Heart right ventricle (tissue), 16 donors: ENCODE results near the gene KIF24. TPM values are rescaled to one million over a fixed set of nuclear protein-coding genes. Genes with fewer than 3 reads are reported as not detected.
"Not testable (repeated sequence)": the region's sequence is repeated elsewhere in the genome, so short reads cannot be mapped to it uniquely, and the experiment has no call there.

Experiments
- ATAC-seq, 8 donors: fragments of 200-7000 bp; cut with Tn5 transposase; one replicate each; pipeline ENCODE4 v1.9.1; 2020; ENCODE audit warnings: mild to moderate bottlenecking in 8 of 8, moderate library complexity in 8 of 8, moderate number of reproducible peaks in 1 of 8
- DNase-seq, 2 donors: peaks; one replicate each; pipeline ENCODE4 v3.0.0-alpha.2; 2020
- H3K27ac ChIP-seq, 10 donors: fragments of 200-600 bp; sonication (generic) in 2 of 10; one replicate each; pipeline versions ENCODE4 v1.5.0 to v1.8.0; 2020 to 2022; ENCODE audit warnings: mild to moderate bottlenecking in 3 of 10
- H3K27me3 ChIP-seq, 7 donors: fragments of 200-600 bp; one replicate each; pipeline ENCODE4 v1.8.0; 2021 to 2022; ENCODE audit warnings: mild to moderate bottlenecking in 2 of 7
- H3K36me3 ChIP-seq, 9 donors: fragments of 200-600 bp; sonication (generic) in 1 of 9; one replicate each; pipeline versions ENCODE4 v1.5.0 to v1.8.0; 2020 to 2022; ENCODE audit warnings: mild to moderate bottlenecking in 2 of 9
- H3K4me1 ChIP-seq, 9 donors: fragments of 200-600 bp; sonication (generic) in 1 of 9; one replicate each; pipeline versions ENCODE4 v1.5.0 to v1.8.0; 2020 to 2022; ENCODE audit warnings: mild to moderate bottlenecking in 4 of 9
- H3K4me3 ChIP-seq, 10 donors: fragments of 200-600 bp; sonication (generic) in 2 of 10; one replicate each; pipeline versions ENCODE4 v1.5.0 to v1.8.0; 2020 to 2022; ENCODE audit warnings: mild to moderate bottlenecking in 7 of 10, moderate library complexity in 2 of 10
- H3K9me3 ChIP-seq, 11 donors: fragments of 200-600 bp in 10 of 11; sonication (generic) in 2 of 11; one replicate each; pipeline versions ENCODE4 v1.5.0 to v1.8.0; 2013 to 2022; ENCODE audit warnings: mild to moderate bottlenecking in 2 of 11, control low read depth in 1 of 11, moderate library complexity in 1 of 11
- CTCF ChIP-seq, 9 donors: fragments of 200-600 bp; sonication (generic) in 2 of 9; IDR thresholded peaks; one replicate each; pipeline versions ENCODE4 v1.5.0 to v1.8.0; 2021 to 2022; ENCODE audit warnings: antibody characterized with exemption in 9 of 9, mild to moderate bottlenecking in 5 of 9, moderate library complexity in 1 of 9
- WGBS, 2 donors: extraction: QIAGEN DNeasy Blood & Tissue Kit; methylation state at CpG; one replicate each; pipeline ENCODE4 v1.1.7; 2013; ENCODE audit warnings: inconsistent platforms in 1 of 2; 5-methylcytosine and 5-hydroxymethylcytosine counted together
- intact Hi-C, 10 donors: fragments of 100-400 bp; cut with DNase I; formaldehyde crosslinking; loops; one replicate each; pipeline versions ENCODE4 v1.11.1 to v1.14.2; 2022
- polyA plus RNA-seq, 2 donors: library from polyadenylated mRNA; stranded (reverse); fragments of 200-250 nt; gene quantifications; one replicate each; pipeline ENCODE4 v1.2.3, GENCODE V29; 2013
- total RNA-seq, 10 donors: library from RNA; stranded (reverse); fragmentation: NEBNext Ultra II Directional in 3 of 10; extraction: Animal tissue kit (Norgen Biotek cat#: 25700) in 3 of 10; gene quantifications; one replicate each; pipeline versions ENCODE4 v1.2.1 to v1.2.4, GENCODE V29; 2021 to 2023
- donor health status: Arrhythmogenic right ventricular cardiomyopathy.
- donor health status: ischemic (EF 13 %, LVEDD 7.1; RV severe dilation, severe dysfunction).
- donor health status: healthy with polysubstance abuse.
- donor health status: DM: no; HTN: yes; CAD: no.
- donor health status: DM: no; HTN: no; CAD: no.
- donor health status: ischemic (EF 25% LVEDD 6.9; RV normal size, moderate dysfunction).
- donor health status: ischemic (EF 25% LVEDD 5.7; RV mildly dilated, moderate dysfunction).
- donor health status: healthy.
- donor health status: DM: yes; HTN: yes; CAD: no.
- donor health status: Ischemic cardiomyopathy.
- donor health status: ischemic (EF 35%, LVEDD 5.7; RV mildly dilated, moderate dysfunction).
- donor health status: nonischemic (EF 11% LVEDD 7.7; RV severe dilation, severe dysfunction).
- donor health status: DM: yes; HTN: yes; CAD: no.
- donor health status: PGD.
- donor health status: ischemic (EF 29% LVEDD 5.4; RV normal size, mild dysfunction).
- donor health status: nonischemic (EF 23%, LVEDD 6.1; RV moderate dilation, normal function).

KIF24 gene
- total and polyA plus RNA-seq, 12 donors: 0.25 to 1.2 (median 0.43) TPM

DNA sequence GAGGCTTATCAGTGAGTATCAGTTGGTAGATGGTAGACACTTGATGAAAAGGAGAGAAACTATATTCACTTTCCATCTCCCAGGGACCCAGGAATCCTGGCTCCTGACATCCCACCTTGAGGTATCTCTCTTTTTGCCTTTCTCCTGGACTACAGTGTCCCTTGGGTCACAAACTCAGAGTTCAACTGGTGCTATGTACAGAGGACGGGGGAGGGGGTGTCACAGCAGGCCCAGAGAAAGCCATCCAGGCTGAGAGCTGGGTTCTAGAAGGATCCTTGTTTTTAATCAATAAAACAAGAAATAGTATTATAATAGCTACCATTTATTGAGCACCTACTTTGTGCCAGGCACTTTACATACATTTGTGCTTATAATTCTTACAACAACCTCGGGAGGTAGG lies 37.3 kb upstream of the KIF24 start:
- Histone ChIP-seq H3K36me3 (peaks cover 0 to 26% (median 4%) of the 10 kb centered on the region in 9 donors), H3K27ac (no peak overlapping the region), H3K4me1 (peaks cover 4 to 37% (median 15%) of the 10 kb centered on the region in 9 donors), H3K27me3 (peaks cover 0 to 3% (median 0%) of the 10 kb centered on the region in 7 donors), H3K4me3 (no peak overlapping the region), H3K9me3 (peaks cover 0 to under 1% (median 0%) of the 10 kb centered on the region in 11 donors)
- TF ChIP-seq CTCF (IDR thresholded peaks at IDR 0.05): no peak
- intact Hi-C loops: no loop called here
- DNase-seq (no peak), ATAC-seq (no peak)
- WGBS, 2 donors: 98% methylated on average over 2 of the region's 2 CpGs

- no peak for TF ChIP-seq CTCF (IDR thresholded peaks at IDR 0.05)
- peaks cover 4 to 31% (median 15%) of the 10 kb centered on the region in 9 donors for H3K4me1 ChIP-seq
- ATAC-seq (no peak), DNase-seq (no peak)
- no peaks in the 10 kb centered on the region for H3K27me3 ChIP-seq
- no peak overlapping the region for H3K4me3 ChIP-seq
- no peaks in the 10 kb centered on the region for H3K9me3 ChIP-seq
- peak overlapping the region in 5 of 10 donors; percentile 66 to 90 (median 84) for H3K27ac ChIP-seq
- intact Hi-C loops: no loop called here
- 74 to 87% methylated on average over 2 of the region's 2 CpGs for WGBS, 2 donors
- H3K36me3 ChIP-seq: peaks cover 0 to 15% (median 0%) of the 10 kb centered on the region in 9 donors
Measured at GRCh38 chr9:34365282-34365681, 36.2 kb upstream of the KIF24 start.

- 33 to 50% methylated on average over 13 of the region's 13 CpGs for WGBS, 2 donors
- peak overlapping the region in 5 of 10 donors; percentile 11 to 38 (median 23) for H3K4me3 ChIP-seq
- peaks cover 4 to 31% (median 15%) of the 10 kb centered on the region in 9 donors for H3K4me1 ChIP-seq
- DNase-seq: peak; percentile 42 to 79
- no peaks in the 10 kb centered on the region for H3K27me3 ChIP-seq
- no peak for TF ChIP-seq CTCF (IDR thresholded peaks at IDR 0.05)
- H3K36me3 ChIP-seq: peaks cover 0 to 10% (median 0%) of the 10 kb centered on the region in 9 donors
- no peaks in the 10 kb centered on the region for H3K9me3 ChIP-seq
- peak overlapping the region; percentile 61 to 90 (median 72) for H3K27ac ChIP-seq
- intact Hi-C loops: no loop called here
- peak; percentile 76 to 92 (median 90) for ATAC-seq
Measured at GRCh38 chr9:34363619-34364351, 34.7 kb upstream of the KIF24 start.

GRCh38 chr9:34362614-34363214 lies 33.6 kb upstream of the KIF24 start:
- Histone ChIP-seq H3K27ac (peak overlapping the region in 9 of 10 donors; percentile 4 to 90 (median 69)), H3K36me3 (peaks cover 0 to 2% (median 0%) of the 10 kb centered on the region in 9 donors), H3K4me1 (peaks cover 4 to 31% (median 15%) of the 10 kb centered on the region in 9 donors), H3K9me3 (peaks cover 0 to 7% (median 0%) of the 10 kb centered on the region in 11 donors), H3K27me3 (no peaks in the 10 kb centered on the region), H3K4me3 (no peak overlapping the region)
- DNase-seq: no peak
- no peak for ATAC-seq
- 96 to 97% methylated on average over 4 of the region's 4 CpGs for WGBS, 2 donors
- TF ChIP-seq CTCF (IDR thresholded peaks at IDR 0.05): no peak
- intact Hi-C loops: no loop called here

- not testable (repeated sequence) for H3K27me3 ChIP-seq, H3K4me3 ChIP-seq, H3K36me3 ChIP-seq, H3K4me1 ChIP-seq, ATAC-seq, DNase-seq, H3K27ac ChIP-seq
- WGBS, 2 donors: 100% methylated on average over 1 of the region's 1 CpG
- peaks cover 0 to 29% (median 3%) of the 10 kb centered on the region in 11 donors for H3K9me3 ChIP-seq
- intact Hi-C loops: loop anchor here in 1 of 10 donors (5.0 kb wide), 1 partner anchor 506 kb away; no protein-coding TSS in a partner anchor
Measured at GRCh38 chr9:34352957-34353356, 23.9 kb upstream of the KIF24 start.

GRCh38 chr9:34352122-34352652 lies 23.1 kb upstream of the KIF24 start:
- DNase-seq, H3K27ac ChIP-seq, ATAC-seq, H3K27me3 ChIP-seq, H3K4me1 ChIP-seq, H3K36me3 ChIP-seq, H3K4me3 ChIP-seq: not testable (repeated sequence)
- intact Hi-C loops: loop anchor here in 1 of 10 donors (5.0 kb wide), 1 partner anchor 505 kb away; no protein-coding TSS in a partner anchor
- 92 to 94% methylated on average over 7 of the region's 7 CpGs for WGBS, 2 donors
- peaks cover 0 to 23% (median 2%) of the 10 kb centered on the region in 11 donors for H3K9me3 ChIP-seq
